SK-N-SH treated with all-trans-retinoic acid at 6 μM for 48 hours (cell line): ENCODE data around the gene DOCK2.

ENCODE experiments used
- BACH2 ChIP-seq: fragments of 250-450 bp; sonication (Bioruptor Pico); IDR thresholded peaks from 2 replicates; pipeline ENCODE4 v1.9.0; 2021; ENCODE audit warnings: mild to moderate bottlenecking, borderline replicate concordance
- CSRNP3 ChIP-seq: fragments of 250-450 bp; sonication (Bioruptor Pico); IDR thresholded peaks from 2 replicates; pipeline ENCODE4 v1.5.1; 2021; ENCODE audit warnings: mild to moderate bottlenecking, moderate library complexity
- ESRRG ChIP-seq: fragments of 250-450 bp; sonication (Bioruptor Pico); IDR thresholded peaks from 2 replicates; pipeline ENCODE4 v1.6.1; 2021; ENCODE audit warnings: mild to moderate bottlenecking
- GLIS3 ChIP-seq: fragments of 250-450 bp; sonication (Bioruptor Pico); IDR thresholded peaks from 2 replicates; pipeline ENCODE4 v1.5.0; 2020; ENCODE audit warnings: mild to moderate bottlenecking, moderate library complexity
- ISL1 ChIP-seq: fragments of 250-450 bp; sonication (Bioruptor Pico); IDR thresholded peaks from 2 replicates; pipeline ENCODE4 v2.1.2; 2022; ENCODE audit warnings: mild to moderate bottlenecking, moderate library complexity
- OSR1 ChIP-seq: fragments of 250-450 bp; sonication (Bioruptor Pico); IDR thresholded peaks from 2 replicates; pipeline ENCODE4 v1.8.0; 2022; ENCODE audit warnings: moderate library complexity, mild to moderate bottlenecking, inconsistent platforms
- POU6F1 ChIP-seq: fragments of 250-450 bp; sonication (Bioruptor Pico); IDR thresholded peaks from 2 replicates; pipeline ENCODE4 v1.8.0; 2021; ENCODE audit warnings: low read depth, mild to moderate bottlenecking, moderate library complexity, borderline replicate concordance
- ZC3H10 ChIP-seq: fragments of 250-450 bp; sonication (Bioruptor Pico); IDR thresholded peaks from 2 replicates; pipeline ENCODE4 v1.5.1; 2021; ENCODE audit warnings: mild to moderate bottlenecking, moderate library complexity
- ZFP30 ChIP-seq: fragments of 450-650 bp; formaldehyde crosslinking; IDR thresholded peaks from 2 replicates; pipeline ENCODE4 v1.5.0; 2022; ENCODE audit warnings: mild to moderate bottlenecking, moderate library complexity
- ZNF565 ChIP-seq: fragments of 450-650 bp; formaldehyde crosslinking; conservative IDR thresholded peaks from 2 replicates; pipeline ENCODE4 v1.5.0; 2020; ENCODE audit warnings: low read depth, mild to moderate bottlenecking, moderate library complexity
- ZNF70 ChIP-seq: fragments of 450-650 bp; formaldehyde crosslinking; IDR thresholded peaks from 2 replicates; pipeline ENCODE4 v1.5.0; 2020; ENCODE audit warnings: mild to moderate bottlenecking, moderate library complexity
- ZNF8 ChIP-seq: fragments of 450-650 bp; formaldehyde crosslinking; IDR thresholded peaks from 2 replicates; pipeline ENCODE4 v1.5.0; 2020; ENCODE audit warnings: mild to moderate bottlenecking, moderate library complexity
- TF ChIP-seq, protein P1 (sequence below): fragments of 250-450 bp; sonication (Bioruptor Pico); IDR thresholded peaks from 2 replicates; pipeline ENCODE4 v1.8.0; 2020; ENCODE audit warnings: mild to moderate bottlenecking, moderate library complexity, borderline replicate concordance
- TF ChIP-seq, protein P2 (sequence below): fragments of 250-450 bp; sonication (Bioruptor Pico); IDR thresholded peaks from 2 replicates; pipeline ENCODE4 v1.5.1; 2020; ENCODE audit warnings: low read depth, mild to moderate bottlenecking, moderate library complexity

- TF ChIP-seq, protein P1, sequence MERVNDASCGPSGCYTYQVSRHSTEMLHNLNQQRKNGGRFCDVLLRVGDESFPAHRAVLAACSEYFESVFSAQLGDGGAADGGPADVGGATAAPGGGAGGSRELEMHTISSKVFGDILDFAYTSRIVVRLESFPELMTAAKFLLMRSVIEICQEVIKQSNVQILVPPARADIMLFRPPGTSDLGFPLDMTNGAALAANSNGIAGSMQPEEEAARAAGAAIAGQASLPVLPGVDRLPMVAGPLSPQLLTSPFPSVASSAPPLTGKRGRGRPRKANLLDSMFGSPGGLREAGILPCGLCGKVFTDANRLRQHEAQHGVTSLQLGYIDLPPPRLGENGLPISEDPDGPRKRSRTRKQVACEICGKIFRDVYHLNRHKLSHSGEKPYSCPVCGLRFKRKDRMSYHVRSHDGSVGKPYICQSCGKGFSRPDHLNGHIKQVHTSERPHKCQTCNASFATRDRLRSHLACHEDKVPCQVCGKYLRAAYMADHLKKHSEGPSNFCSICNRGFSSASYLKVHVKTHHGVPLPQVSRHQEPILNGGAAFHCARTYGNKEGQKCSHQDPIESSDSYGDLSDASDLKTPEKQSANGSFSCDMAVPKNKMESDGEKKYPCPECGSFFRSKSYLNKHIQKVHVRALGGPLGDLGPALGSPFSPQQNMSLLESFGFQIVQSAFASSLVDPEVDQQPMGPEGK, result no peak
- TF ChIP-seq OSR1 (no peak), ZNF70 (CRISPR knock-in tag) (no peak), ZNF8 (CRISPR knock-in tag) (no peak), CSRNP3 (no peak), GLIS3 (CRISPR knock-in tag) (no peak), POU6F1 (CRISPR knock-in tag) (no peak), ZFP30 (CRISPR knock-in tag) (no peak), BACH2 (no peak), ISL1 (no peak), ZNF565 (no peak), ESRRG (no peak), ZC3H10 (CRISPR knock-in tag) (no peak)
- TF ChIP-seq, protein P2, sequence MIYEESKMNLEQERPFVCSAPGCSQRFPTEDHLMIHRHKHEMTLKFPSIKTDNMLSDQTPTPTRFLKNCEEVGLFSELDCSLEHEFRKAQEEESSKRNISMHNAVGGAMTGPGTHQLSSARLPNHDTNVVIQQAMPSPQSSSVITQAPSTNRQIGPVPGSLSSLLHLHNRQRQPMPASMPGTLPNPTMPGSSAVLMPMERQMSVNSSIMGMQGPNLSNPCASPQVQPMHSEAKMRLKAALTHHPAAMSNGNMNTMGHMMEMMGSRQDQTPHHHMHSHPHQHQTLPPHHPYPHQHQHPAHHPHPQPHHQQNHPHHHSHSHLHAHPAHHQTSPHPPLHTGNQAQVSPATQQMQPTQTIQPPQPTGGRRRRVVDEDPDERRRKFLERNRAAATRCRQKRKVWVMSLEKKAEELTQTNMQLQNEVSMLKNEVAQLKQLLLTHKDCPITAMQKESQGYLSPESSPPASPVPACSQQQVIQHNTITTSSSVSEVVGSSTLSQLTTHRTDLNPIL, result no peak
Measured at GRCh38 chr5:169777159-169777558, 140.1 kb downstream of the DOCK2 start.
